Glomerular endothelial cell (primary cell): ENCODE data around the gene SLC24A2. TPM values are rescaled to one million over a fixed set of nuclear protein-coding genes. Genes with fewer than 3 reads are reported as not detected.
A peak's percentile ranks its signal among the peaks of the same experiment; 100 is the strongest.
"Not testable (repeated sequence)": the region's sequence is repeated elsewhere in the genome, so short reads cannot be mapped to it uniquely, and the experiment has no call there.

Source experiments
- DNase-seq: peaks from one replicate; pipeline ENCODE4 v3.0.0-alpha.2; 2011; ENCODE audit warnings: low read depth, low spot score; ENCODE audit errors: extremely low read depth
- total RNA-seq: library from RNA; depleted of rRNA; stranded (reverse); fragments of >200 nt; gene quantifications from 2 replicates; pipeline ENCODE4 v1.2.3, GENCODE V29; 2015

Gene SLC24A2
- 0.05 and 0.06 TPM in 2 replicates for total RNA-seq

- no peak for DNase-seq
Observed at GRCh38 chr9:19788614-19789271, at the start of gene SLC24A2. TSS of gene SLC24A2 (minus strand) at chr9:19789037.

- DNase-seq = not testable (repeated sequence)
Observed at GRCh38 chr9:19833331-19833730, 44.5 kb upstream of the SLC24A2 start.

- no peak for DNase-seq
Observed at GRCh38 chr9:19830796-19831195, 42.0 kb upstream of the SLC24A2 start.

GRCh38 chr9:19828576-19829109 is 39.8 kb upstream of the SLC24A2 start:
- DNase-seq = no peak

GRCh38 chr9:19816769-19817168 is 27.9 kb upstream of the SLC24A2 start:
- no peak for DNase-seq

- no peak for DNase-seq
Observed at GRCh38 chr9:19812194-19812593, 23.4 kb upstream of the SLC24A2 start.

- DNase-seq = no peak
Observed at GRCh38 chr9:19809422-19810269, 20.8 kb upstream of the SLC24A2 start.

GRCh38 chr9:19807182-19807892 is 18.5 kb upstream of the SLC24A2 start:
- DNase-seq = no peak

- DNase-seq = no peak
Observed at GRCh38 chr9:19804431-19804830, 15.6 kb upstream of the SLC24A2 start.

- no peak for DNase-seq
Observed at GRCh38 chr9:19800884-19801283, 12.0 kb upstream of the SLC24A2 start.

- DNase-seq = no peak
Observed at GRCh38 chr9:19799784-19800183, 10.9 kb upstream of the SLC24A2 start.

- DNase-seq = no peak
Observed at GRCh38 chr9:19788152-19788551, 685 bp downstream of the SLC24A2 start.

GRCh38 chr9:19787672-19788071 is 1.2 kb downstream of the SLC24A2 start:
- DNase-seq = no peak

- no peak for DNase-seq
Observed at GRCh38 chr9:19785230-19785629, 3.6 kb downstream of the SLC24A2 start.

- DNase-seq = no peak
Observed at GRCh38 chr9:19784136-19784535, 4.7 kb downstream of the SLC24A2 start.

GRCh38 chr9:19783500-19783899 is 5.3 kb downstream of the SLC24A2 start:
- no peak for DNase-seq

- peak; percentile 9 for DNase-seq
Observed at GRCh38 chr9:19782005-19782404, 6.8 kb downstream of the SLC24A2 start.

- DNase-seq = no peak
Observed at GRCh38 chr9:19781240-19781639, 7.6 kb downstream of the SLC24A2 start.

- DNase-seq = no peak
Observed at GRCh38 chr9:19771446-19771845, 17.4 kb downstream of the SLC24A2 start.

GRCh38 chr9:19770973-19771372 is 17.9 kb downstream of the SLC24A2 start:
- no peak for DNase-seq

- no peak for DNase-seq
Observed at GRCh38 chr9:19769213-19769612, 19.6 kb downstream of the SLC24A2 start.
